ENCODE data around the gene ARL15.
A peak's percentile ranks its signal among the peaks of the same experiment; 100 is the strongest.

The ARL15 gene

DNA sequence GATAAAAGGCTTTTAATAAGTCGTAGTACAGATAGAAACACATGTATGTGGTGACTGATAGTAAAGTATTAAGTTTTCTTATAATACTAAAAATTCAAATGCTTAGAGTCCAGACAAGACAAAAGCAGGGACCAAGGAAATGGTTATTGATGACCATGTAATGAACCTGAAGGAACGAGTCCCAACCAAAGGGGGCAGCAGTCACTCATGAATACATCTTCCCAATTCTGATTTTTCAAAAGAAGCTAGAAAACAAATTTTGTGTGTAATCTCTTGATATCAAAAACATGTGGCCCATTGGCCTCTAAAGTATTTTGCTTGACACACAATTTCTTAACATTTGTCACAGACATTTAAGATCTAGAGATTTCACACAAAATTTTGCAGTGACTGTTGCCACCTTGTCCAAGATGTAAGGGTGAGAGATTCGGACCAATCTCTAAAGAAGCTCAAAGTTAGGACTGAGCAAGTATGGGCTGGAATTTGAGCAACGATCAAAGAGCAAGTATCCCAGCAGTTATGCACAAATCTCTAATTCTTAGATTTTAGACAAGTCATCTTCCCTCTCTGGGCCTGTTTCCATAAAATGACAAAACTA lies 66.8 kb downstream of the ARL15 start:
- DNase-seq: peak; percentile 31

DNA sequence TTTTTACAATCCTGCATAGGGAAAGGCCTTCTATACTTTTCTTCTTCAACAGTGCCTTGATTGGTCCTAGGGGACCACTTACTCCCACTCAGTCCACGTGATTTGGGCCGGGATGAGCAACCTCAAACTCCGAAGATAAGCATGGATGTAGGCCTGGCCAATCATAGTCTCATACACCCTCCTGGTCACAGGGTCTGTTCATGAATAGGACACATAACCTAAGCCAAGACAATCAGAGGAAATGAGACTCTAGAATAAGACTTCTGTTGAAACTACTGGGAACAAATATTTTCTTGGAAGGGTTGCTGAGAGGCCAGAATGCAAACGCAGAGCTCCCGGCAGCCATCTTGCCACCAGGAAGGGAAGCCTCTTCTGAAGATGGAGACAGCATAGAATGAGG lies 68.1 kb downstream of the ARL15 start:
- DNase-seq: no peak

DNA sequence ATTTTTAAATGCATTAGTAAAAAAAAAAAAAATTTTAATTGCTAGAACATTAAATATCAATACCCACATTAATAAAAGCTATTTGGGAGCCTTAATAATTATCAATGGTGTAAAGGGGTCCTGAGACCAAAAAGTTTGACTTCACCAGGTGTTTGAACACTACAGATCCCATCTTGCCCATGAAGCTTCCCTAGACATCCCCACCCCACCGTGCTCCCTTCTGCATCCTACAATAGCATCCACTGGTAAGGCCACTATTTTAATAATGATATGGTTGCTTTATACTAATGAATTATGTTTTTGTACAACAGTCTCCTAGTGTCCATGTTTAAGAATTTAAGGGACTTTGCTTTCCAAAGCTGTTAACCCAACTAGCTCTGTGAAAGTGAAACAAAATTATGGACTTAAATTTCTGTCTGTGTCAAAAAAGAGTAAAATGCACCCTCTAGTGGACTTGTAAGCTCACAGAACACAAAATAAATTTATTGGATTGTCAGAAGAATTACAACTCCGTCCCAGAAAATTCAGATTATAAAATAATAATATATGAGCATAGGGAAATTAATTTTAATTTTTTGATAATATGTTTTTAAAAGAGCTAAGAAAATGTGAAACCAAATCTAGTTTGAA lies 76.0 kb downstream of the ARL15 start:
- DNase-seq: no peak

DNA sequence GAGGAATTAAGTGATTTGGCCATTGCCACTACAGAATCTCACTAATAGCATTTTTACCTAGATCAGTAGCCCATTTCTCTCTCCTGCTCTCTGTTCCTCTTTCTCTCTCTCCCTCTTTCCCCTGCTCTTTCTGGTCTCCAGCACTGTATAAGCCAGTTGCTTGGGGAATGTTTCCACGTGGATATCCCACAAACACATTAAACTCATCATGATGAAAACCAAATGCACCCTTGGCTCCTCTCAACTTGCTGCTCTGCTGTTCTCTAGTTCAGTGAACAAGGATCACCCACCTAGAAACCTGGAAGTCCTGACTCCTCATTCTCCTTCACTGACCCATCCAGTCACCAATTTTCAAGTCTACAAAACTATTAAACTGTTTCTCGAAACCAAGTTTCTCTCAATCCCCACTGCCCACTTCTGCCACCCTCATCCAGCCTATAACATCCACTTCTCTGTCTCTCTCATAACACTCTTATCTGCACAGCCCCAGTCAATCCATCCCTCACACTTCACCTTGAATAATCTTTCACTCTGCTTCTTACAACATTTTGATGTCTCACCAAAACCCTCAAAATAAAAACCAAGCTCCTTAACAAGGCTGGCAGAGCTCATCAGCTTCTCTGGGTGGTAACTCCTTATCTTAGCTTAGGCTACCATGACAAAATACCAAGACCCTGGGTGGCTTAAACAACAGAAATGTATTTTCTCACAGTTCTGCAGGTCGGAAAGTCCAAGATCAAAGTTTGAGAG lies 79.3 kb downstream of the ARL15 start:
- no peak for DNase-seq

DNA sequence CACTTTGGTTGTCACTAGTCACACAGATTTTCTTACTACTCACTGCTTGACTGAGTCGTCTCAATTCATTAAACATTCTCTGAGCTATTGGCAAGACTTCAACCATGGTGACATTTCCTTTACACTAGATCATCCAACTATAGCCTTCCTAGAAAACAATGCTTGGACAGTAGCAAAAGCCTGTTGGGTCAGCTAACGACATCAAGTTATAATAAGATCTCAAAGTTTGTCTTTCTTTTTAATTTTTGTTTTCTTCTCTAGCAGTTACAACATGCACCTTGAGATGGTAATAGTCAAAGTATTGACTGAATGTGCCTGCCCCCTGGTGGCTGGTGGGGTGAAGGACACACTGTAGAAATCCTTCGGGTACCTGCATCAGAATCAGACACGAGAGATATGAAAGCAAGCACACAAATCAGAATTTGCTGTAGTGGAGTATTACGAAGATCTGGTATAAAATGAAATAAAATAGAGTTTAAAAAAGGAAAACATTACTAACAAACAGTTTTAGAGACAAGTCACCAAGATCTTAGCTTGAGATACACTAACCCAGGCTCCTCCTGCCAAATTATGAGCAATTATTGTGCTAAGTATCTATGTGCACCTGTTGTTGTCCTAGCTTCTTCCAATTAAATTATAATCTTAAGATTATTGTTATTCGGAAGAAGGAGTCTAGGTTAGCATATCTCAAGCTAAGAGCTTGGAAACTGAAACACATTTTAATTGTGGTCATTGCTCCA lies 81.2 kb downstream of the ARL15 start:
- peak; percentile 85 for DNase-seq

DNA sequence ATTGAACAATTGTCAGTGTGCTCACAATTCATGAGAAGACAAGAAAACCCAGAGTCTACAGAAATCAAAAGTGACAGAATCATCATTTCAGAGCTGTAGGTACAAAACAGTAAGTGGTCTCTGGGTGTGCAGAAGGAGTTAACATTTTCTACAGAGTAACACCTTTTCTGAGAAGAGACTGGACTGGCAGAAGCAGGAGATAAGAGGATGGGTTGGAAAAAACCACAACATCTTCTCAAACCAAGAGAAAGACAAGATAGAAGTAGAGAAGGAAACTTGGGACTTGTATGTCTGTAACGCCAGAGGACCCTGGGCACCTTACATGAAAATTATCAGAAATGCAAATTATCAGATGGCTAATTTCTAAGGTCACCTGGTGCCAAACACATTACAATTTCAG lies 82.6 kb downstream of the ARL15 start:
- no peak for DNase-seq

DNA sequence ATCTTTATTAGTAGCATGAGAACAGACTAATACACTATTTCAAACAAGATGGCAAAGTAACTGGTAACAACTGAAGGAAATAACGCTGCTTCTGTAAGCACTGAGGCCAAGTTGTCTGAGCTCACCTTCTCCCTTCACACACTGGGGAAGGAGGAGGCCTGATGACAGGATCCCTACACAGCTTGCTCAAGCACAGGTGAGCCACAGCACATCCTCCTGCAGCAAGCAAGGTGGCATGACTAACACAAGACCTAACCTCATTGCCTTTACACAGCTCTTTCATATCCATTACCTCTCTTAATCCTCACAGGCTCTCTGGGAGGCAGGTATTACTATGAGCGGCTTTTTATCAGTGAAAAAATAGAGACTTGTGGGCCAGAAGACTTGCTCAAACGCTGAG lies 83.3 kb downstream of the ARL15 start:
- no peak for DNase-seq

DNA sequence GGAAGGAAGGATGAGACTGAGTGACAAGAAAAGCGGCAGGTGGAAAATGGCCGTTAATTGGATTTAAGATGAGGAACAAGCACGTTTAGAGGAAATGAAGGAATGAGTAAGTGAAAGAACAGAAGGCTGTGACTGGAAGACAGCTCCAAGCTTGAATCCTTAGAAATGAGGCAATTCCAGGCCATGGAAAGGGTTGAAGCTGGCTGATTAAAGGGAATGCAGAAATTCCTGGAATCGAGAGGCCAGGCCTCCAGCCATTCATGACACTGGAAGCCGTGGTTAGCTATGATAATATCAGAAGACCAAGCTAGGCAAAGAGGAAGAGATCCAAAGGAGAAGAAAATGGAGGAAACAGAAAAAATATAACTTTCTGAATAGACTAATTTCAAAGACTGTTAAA lies 84.2 kb downstream of the ARL15 start:
- DNase-seq: no peak

DNA sequence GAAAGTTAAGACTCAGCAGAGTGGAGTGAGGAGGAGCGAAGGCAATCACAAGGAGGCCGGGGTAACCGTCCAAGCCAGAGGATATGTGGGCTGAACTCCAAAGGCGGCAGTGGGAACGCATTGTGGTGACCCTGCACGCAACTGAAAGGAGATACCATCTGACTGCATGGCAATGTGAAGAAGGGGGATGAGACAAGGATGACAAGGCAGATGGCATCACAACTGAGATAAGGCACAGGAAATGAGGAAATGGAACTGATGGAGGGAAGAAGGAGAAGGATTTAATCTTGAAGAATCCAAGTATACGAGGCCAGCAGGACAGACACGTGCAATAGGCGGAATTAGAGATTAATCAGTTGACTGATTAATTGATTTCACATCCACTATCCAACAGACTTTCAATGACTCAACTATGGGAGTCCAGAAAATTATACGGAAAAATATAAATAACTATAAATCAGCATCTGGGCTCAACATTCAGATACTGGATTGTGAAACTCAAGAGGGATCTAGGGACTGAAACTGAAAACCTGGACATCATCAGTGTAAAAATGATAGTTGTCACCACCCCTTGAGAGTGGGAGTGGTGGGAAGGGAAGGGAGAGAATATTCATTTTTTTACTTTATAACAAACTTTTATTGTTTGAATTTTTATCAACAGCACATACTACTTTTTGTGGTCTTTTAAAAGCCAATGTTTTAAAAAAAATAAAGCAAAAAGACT lies 86.1 kb downstream of the ARL15 start:
- no peak for DNase-seq

DNA sequence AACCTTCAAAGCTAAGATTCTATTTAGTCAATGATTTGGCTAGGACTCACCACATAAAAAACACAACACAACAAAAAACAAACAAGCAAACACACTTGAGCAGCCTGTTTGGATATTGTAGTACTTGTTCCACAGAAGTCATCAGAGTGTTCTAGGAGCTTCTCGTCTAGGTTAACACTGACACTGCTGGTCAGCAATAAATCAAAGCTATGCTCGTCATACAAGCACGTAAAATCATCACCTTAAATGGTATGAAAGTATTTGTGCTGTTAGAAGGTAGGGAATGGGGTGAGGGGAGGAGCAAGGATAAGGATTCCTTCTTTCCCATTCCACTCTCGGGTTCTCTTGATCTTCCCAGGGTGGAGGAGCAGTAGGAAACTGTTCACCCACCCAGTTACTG lies 88.0 kb downstream of the ARL15 start:
- DNase-seq: no peak

DNA sequence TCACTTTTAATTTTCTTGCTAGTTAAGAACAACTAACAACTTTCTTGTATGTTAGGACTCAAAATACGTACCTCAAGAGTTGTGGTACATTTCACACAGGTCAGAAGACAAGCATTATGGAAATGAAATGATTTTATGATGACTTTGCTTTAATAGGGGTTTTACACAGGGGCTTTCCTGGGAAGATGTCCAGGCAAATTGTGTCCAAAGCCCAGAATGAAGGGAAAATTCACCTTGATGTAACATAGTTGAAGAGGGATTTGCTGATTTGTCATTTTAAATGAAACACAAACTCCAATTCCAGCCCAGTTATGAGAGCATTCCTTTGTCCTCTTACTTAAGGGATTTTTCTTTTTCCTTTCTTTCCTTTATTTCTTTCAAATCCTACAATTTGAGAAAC lies 89.2 kb downstream of the ARL15 start:
- no peak for DNase-seq

DNA sequence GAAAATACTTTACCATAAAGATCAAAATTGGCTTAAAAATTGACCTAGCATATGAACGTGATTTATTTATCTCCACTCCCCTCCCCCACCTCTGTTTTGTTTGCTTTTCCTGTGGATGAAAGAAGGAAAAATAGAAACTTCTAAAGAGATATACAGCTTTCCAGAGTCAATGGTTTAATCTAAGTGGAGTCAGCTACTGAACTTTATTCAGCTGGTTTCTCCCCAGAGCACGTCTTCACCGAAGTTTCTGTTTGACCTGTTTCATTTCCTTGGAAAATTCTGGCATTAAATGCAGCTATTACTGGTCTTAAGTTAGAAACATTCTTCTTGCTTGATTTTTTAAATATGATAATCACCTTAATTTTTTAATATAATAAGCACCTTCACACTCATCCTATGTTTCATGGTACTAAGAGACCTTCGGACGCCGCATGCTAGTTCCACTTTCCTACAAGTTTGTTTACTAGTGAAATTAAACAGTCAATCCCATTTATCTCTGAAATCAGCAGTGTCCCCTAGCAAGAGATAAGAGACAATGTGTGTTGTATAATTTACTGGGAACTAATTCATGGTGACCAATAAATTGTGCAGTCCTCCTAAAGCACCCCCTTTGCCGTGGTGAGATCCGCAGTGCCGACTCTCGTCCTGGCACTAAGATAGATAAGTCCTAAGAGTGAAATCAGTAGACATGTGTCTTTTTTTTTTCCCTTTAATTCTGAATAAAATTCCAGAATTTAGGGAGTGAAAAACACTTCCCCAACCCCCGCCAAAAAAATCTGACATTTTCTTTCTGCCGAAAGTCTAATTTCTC lies 89.9 kb downstream of the ARL15 start:
- DNase-seq: no peak

DNA sequence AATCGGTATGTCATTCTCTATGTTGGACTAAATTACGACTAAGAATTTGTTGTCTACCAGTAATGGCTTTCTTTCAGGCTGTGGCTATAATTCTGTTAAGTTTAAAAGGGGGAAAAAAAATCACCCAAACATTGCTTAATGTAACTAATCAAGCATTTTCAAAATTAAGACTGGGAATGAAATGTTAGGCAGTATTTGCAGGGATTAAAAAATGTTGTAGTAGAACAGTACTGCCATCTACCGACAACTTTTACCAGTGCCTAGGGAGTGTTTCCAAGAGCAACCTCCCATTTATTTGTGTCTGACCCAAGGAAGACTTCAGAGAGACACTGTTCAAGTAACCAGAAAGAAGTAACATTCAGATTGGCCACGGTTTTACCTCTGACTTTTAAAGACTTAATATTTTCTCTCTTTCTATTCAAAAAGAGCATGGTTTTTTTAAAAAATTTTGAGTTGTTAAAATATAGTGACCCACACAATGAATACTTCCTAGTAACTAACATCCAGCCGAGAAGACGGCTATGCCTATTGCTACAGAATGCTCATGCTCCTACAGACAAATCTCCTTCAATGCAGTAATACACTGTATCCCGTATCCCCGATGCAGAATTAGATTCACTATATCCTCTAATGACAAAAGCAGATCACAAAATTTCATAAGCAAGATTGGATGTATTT lies 92.4 kb downstream of the ARL15 start:
- DNase-seq: no peak

DNA sequence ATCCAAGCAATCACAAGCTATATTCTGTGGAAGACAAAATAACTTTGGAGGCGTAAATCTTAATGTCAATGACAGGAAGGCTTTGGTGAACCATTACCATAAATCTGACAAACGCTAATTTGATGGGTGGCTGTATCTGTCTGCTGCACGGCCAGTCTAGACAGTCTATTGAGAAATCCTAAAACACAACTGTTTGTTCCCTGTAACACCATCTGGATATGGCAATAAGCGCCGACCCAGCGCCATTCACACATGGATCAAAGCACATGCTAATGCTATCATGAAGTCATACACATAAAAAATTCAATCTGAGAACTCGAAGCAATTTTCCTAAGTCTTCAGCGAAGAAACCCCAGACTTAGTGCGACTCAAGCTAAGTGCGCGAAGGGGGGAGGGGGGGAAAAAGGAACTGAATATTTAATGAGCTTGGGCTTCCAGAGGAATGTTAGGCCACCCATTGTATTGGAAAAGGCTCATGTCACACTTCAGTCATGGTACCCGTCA lies 95.1 kb downstream of the ARL15 start:
- no peak for DNase-seq

DNA sequence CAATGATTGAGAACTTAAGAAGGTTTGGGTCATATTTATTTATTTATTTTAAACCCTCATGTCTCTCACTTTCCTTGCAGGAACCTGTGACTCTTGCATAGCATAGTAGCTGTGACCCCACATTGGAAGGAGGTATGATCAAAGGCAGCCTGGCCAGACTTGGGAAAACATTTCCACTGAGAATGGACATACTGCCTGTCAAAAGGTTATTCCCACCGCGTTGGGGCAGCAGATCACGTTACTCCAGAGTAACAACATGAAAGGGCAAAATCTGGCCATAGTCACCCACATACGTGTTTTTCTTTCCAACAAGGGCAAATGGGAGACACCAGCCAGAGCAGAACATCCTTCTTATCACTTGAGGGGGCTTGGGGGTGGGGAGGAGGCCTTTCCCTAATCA lies 95.7 kb downstream of the ARL15 start:
- DNase-seq: no peak

DNA sequence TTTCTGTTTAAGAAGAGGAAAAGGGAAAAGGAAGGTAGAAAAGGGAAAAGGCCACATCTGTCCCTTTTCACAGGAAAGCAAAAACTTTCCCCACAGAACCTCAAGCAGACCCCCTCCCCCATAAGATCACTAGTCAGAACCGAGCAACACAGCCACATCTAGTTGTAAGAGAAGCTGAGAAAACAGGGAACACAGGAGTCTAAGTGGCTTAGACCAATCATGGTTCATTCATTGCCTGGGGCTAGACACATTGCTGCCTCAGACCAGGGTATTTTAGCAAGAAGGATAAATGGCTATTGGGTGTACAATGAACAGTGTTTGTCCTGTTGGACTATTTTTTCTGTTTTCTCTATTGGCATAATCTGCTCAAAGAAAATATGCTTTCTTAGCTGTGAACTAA lies 98.0 kb downstream of the ARL15 start:
- DNase-seq: no peak

DNA sequence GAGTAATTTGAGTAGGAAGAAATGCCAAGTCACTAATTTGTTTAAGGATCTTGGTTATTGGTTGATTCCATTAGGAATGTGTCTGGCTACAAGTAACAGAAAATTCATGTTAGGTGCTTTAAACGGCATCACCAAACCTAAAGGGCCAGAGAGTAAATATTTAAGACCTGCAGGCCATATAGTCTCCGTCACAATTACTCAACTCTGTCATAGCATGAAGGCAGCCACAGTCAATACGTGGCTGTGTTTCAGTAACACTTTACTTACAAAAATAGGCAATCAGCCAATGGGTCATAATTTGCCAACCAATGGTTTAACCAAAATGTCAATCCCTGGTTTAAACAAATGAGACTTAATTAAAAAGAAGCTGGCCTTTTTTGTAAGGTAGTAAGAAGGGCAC lies 98.5 kb downstream of the ARL15 start:
- DNase-seq: no peak

DNA sequence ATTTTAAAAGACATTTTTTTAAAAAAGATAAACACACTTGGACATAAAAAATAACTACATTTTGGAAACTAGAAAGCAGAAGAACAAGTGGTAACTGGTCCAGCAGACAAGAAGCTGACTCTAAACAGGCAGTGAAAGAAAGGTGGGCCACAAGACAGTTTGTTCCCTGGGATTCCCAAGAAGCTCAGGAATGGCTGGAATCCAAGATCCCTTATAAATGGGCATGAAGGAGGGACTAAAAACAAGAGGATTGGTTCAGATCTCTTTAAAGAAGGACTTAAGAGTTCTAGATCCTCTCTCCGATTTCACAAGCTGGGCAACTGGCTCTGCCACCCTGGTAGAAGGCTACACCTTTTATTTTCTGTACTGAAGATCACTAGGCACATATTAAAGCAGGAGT lies 102.8 kb downstream of the ARL15 start:
- DNase-seq: no peak

DNA sequence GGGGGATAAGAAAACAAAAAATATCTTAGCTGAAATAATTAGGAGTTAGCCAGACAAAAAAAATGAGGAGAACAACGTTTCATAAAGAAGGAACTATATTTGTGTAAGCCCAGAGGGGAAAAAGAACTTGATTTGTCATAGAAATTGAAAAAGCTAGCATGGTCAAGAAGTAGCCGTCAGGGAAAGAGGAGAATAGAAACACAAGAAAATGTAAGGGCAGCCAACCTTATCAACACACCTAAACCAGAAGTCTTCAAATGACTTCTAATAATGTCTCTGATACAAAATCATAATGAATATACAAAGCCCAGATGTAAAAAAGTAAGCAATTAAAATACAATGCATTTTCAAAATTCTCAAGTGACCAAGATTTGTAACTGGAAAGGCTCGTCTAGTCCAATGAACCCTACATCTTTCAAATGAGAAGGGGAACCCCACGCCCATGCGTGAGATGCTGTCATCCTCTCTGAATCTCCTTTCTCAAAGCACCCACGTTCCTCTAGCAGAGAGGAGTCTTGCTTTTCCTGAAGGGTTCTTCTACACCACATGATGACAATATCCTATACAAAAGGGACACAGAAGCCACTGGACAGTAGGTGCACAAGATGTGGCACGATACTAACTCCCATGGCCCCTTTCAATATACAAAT lies 103.7 kb downstream of the ARL15 start:
- DNase-seq: no peak

DNA sequence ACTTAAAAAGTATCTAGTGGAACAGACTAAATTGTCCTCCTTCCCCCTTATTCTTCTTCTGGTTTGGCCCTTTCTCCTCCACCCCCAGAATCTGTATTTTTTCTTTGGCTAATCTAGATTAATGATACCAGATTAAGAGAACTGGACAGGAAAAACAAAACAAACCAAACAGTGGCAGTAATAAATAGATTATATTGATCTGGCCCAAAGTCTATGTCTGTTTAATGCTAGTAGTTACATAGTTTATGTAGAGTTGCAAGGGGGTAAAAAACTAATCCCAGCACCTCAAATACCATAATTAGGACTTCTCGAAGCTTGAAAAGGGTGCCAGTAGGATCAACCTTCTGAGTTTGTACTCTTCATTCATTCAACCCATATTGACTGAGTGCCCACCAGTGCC lies 104.5 kb downstream of the ARL15 start:
- DNase-seq: no peak

DNA sequence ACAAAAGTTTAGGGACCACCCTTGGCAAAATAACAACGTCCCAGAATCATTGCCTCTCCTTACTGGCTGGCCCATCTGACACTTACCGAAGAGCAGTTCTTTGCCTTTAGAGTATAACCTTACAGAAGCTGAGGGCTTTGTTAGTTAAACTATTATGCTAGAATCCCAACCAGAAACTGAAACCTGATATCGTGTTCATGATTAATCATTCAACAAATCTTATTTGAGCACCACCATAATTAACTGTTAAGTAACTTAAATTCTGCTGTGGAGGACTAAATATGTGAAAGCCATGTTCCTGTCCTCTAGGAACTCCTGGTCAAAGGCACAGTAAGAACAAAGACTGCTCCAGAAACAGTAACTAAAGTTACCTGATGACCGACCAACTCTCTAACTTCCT lies 104.9 kb downstream of the ARL15 start:
- no peak for DNase-seq

Data from stimulated activated CD8-positive, alpha-beta memory T cell treated with anti-CD3 and anti-CD28 coated beads, Interleukin-4, amount 100 ng/mL, for 48 hours (primary cell).